ENCODE results near the gene SPATA13. TPM values are rescaled to one million over a fixed set of nuclear protein-coding genes. Genes with fewer than 3 reads are reported as not detected.

SPATA13 gene
- total RNA-seq, 1 experiment from 2014 or later = 28.7 TPM

DNA sequence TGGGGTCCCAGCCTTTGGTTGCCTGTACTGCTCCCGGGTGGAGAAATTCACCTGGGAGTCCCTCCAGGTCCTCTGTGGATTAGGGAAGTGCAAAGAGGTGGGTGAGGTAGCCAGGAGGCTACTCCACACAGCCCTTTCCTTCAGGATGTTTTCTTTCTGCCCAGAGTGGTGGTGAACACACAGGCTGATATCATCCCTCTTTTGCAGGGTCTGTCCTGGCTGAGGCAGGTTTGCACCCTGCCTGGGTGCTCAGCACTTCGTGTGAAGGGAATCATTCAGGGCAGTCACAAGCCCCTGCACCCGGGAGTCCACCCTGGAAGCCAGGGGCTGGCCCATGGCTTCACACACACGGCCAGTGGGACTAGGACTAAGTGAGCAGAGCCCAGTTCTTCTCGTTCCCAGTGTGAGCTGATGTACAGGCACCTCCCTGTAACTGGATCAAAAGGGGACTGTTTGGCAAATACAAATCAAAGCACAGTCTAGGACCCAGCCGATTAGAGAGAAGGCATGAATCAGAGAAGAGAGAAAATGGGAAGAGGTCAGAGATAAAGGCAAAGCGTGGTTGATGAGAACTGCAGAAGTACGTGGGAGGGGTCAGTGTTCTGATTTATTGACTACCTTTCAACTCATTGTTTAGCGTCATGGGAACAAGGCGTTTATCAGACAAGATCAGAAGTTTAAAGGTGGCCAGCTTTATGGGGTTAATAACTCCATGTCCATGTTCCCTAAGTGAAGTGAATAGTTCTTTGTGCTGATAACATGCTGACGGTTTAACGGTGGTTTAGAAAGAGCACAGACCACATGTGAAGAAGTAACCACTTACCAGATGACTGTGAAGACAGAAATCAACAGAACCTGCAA lies 30.4 kb upstream of the SPATA13 start:
- no peak overlapping the region for H2AFZ ChIP-seq
- no peaks in the 10 kb centered on the region for H4K20me1 ChIP-seq (ENCODE audit: insufficient read depth)
- no peaks in the 10 kb centered on the region for H3K79me2 ChIP-seq (ENCODE audit: low read depth)
- ChIA-PET POLR2A (ENCODE audit: unreplicated experiment) (no interaction called here), CTCF (no interaction called here)
- BruUV-seq (replicated peaks) = no TSS peak
- H3K27ac ChIP-seq = no peak overlapping the region
- H3K27me3 ChIP-seq (ENCODE audit: insufficient read depth, low read depth) = no peaks in the 10 kb centered on the region
- no peaks in the 10 kb centered on the region; the same call in 1 of the 2 replicates for H3K9me3 ChIP-seq (ENCODE audit: insufficient read depth, low read depth)
- TF ChIP-seq, protein P1, sequence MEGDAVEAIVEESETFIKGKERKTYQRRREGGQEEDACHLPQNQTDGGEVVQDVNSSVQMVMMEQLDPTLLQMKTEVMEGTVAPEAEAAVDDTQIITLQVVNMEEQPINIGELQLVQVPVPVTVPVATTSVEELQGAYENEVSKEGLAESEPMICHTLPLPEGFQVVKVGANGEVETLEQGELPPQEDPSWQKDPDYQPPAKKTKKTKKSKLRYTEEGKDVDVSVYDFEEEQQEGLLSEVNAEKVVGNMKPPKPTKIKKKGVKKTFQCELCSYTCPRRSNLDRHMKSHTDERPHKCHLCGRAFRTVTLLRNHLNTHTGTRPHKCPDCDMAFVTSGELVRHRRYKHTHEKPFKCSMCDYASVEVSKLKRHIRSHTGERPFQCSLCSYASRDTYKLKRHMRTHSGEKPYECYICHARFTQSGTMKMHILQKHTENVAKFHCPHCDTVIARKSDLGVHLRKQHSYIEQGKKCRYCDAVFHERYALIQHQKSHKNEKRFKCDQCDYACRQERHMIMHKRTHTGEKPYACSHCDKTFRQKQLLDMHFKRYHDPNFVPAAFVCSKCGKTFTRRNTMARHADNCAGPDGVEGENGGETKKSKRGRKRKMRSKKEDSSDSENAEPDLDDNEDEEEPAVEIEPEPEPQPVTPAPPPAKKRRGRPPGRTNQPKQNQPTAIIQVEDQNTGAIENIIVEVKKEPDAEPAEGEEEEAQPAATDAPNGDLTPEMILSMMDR (conservative IDR thresholded peaks at IDR 0.05) = no peak
- TF ChIP-seq EZH2 (IDR thresholded peaks at IDR 0.05; ENCODE audit: low read depth) = no peak
- no peak overlapping the region for H3K4me3 ChIP-seq
- no peak for DNase-seq
- H3K9me2 ChIP-seq (ENCODE audit: insufficient read depth) = no peaks in the 10 kb centered on the region
- H3F3A ChIP-seq (ENCODE audit: insufficient read depth, low read depth) = peaks cover 25% of the 10 kb centered on the region
- H3K4me1 ChIP-seq (replicated peaks; ENCODE audit: insufficient read depth) = peaks cover 42% of the 10 kb centered on the region
- intact Hi-C loops (cut with micrococcal nuclease; ENCODE audit: unreplicated experiment) = no loop called here
- no peak overlapping the region for H3K4me2 ChIP-seq
- no peaks in the 10 kb centered on the region for H3K36me3 ChIP-seq (ENCODE audit: low read depth)

- Histone ChIP-seq H3K27ac (no peak overlapping the region), H3K79me2 (ENCODE audit: low read depth) (no peaks in the 10 kb centered on the region), H3K4me3 (no peak overlapping the region), H2AFZ (no peak overlapping the region), H3K4me1 (replicated peaks; ENCODE audit: insufficient read depth) (peaks cover 26% of the 10 kb centered on the region), H4K20me1 (ENCODE audit: insufficient read depth) (no peaks in the 10 kb centered on the region), H3K27me3 (ENCODE audit: insufficient read depth, low read depth) (no peaks in the 10 kb centered on the region), H3K4me2 (no peak overlapping the region), H3F3A (ENCODE audit: insufficient read depth, low read depth) (peaks cover 18% of the 10 kb centered on the region), H3K9me2 (ENCODE audit: insufficient read depth) (no peaks in the 10 kb centered on the region), H3K36me3 (ENCODE audit: low read depth) (no peaks in the 10 kb centered on the region), H3K9me3 (ENCODE audit: insufficient read depth, low read depth) (no peaks in the 10 kb centered on the region; the same call in 1 of the 2 replicates)
- TF ChIP-seq, protein P1 (conservative IDR thresholded peaks at IDR 0.05) = no peak
- no peak for TF ChIP-seq EZH2 (IDR thresholded peaks at IDR 0.05; ENCODE audit: low read depth)
- intact Hi-C loops (cut with micrococcal nuclease; ENCODE audit: unreplicated experiment) = no loop called here
- ChIA-PET POLR2A (ENCODE audit: unreplicated experiment) (interaction anchor here (0.9 kb wide), 1 partner anchor 79 kb away, joined by 4 read pairs; no protein-coding TSS in a partner anchor), CTCF (interaction anchor here (0.6 kb wide), 1 partner anchor 9 kb away, joined by 12 read pairs; no protein-coding TSS in a partner anchor)
- no peak for DNase-seq
- no TSS peak for BruUV-seq (replicated peaks)
Measured at GRCh38 chr13:24131749-24132148, 28.8 kb upstream of the SPATA13 start.

DNA sequence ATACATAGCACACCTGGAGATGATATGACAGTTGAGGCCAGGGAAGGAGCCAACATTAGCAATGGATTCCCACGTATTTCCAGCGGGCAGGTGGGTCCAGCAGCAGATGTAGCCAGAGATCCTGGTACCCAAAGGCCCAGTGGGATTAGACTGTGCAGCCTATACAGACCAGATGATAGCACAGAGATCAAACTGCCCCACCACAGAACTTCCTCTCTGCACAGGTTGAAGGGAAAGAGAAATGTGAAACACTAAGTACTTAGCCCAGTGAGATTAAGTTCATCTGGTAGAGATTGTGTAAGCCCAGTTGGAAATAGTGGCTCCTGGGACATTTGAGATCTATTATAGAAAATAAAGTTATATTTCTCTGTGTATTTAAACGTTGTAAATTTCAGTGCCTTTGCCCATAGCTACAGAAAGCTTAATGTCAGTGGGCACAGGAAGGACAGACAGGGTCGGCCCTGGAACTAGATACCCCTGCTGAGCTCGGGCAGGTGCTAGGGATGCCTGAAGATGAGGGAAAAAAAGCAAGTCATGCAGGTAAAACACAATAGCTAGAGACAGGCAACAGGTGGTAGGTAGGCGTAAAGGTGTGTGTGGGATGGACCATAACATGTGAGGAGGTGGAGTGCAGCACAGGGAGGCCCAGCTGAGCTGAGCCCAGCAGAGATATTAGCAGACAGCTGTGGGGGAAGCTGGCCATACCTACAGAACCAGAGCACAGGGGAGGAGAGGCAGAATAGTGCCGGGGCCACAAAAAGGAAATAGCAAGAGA lies 27.3 kb upstream of the SPATA13 start:
- POLR2A ChIA-PET (ENCODE audit: unreplicated experiment) = no interaction called here
- H3K4me1 ChIP-seq (replicated peaks; ENCODE audit: insufficient read depth) = peaks cover 12% of the 10 kb centered on the region
- no peak overlapping the region for H3K27ac ChIP-seq
- TF ChIP-seq, protein P1 (conservative IDR thresholded peaks at IDR 0.05) = no peak
- no peak for TF ChIP-seq EZH2 (IDR thresholded peaks at IDR 0.05; ENCODE audit: low read depth)
- H3K79me2 ChIP-seq (ENCODE audit: low read depth) = no peaks in the 10 kb centered on the region
- intact Hi-C loops (cut with micrococcal nuclease; ENCODE audit: unreplicated experiment) = no loop called here
- H3F3A ChIP-seq (ENCODE audit: insufficient read depth, low read depth) = 0 out of 2 replicates have a peak, but pooled peaks cover 3% of the 10 kb centered on the region
- H3K4me3 ChIP-seq = no peak overlapping the region
- H2AFZ ChIP-seq = no peak overlapping the region
- H3K36me3 ChIP-seq (ENCODE audit: low read depth) = no peaks in the 10 kb centered on the region
- H3K9me3 ChIP-seq (ENCODE audit: insufficient read depth, low read depth) = no peaks in the 10 kb centered on the region; the same call in 1 of the 2 replicates
- no TSS peak for BruUV-seq (replicated peaks)
- CTCF ChIA-PET = no interaction called here
- H3K27me3 ChIP-seq (ENCODE audit: insufficient read depth, low read depth) = no peaks in the 10 kb centered on the region
- H4K20me1 ChIP-seq (ENCODE audit: insufficient read depth) = no peaks in the 10 kb centered on the region
- no peak for DNase-seq
- H3K9me2 ChIP-seq (ENCODE audit: insufficient read depth) = no peaks in the 10 kb centered on the region
- no peak overlapping the region for H3K4me2 ChIP-seq

Measured in PC-9 (cell line).